Subcutaneous adipose tissue (tissue), 4 donors: ENCODE measurements around the gene LSAMP. TPM values are rescaled to one million over a fixed set of nuclear protein-coding genes. Genes with fewer than 3 reads are reported as not detected.

Experiments
- CTCF ChIP-seq: fragments of 450-650 bp; IDR thresholded peaks from one replicate; pipeline ENCODE4 v1.5.1; 2016; ENCODE audit warnings: low read depth, mild to moderate bottlenecking, control low read depth, antibody characterized with exemption, moderate library complexity
- total RNA-seq, 4 donors: library from RNA; depleted of rRNA; stranded (reverse); fragments of >200 nt; gene quantifications; one replicate each; pipeline ENCODE4 v1.1.0, GENCODE V29; 2016

Gene LSAMP
- total RNA-seq, 4 donors from 2014 or later, result 0.38 to 1.7 (median 0.71) TPM

- no peak for TF ChIP-seq CTCF
Observed at GRCh38 chr3:116470605-116471197, 25.4 kb upstream of the LSAMP start.

- TF ChIP-seq CTCF, result no peak
Observed at GRCh38 chr3:116469546-116469945, 24.3 kb upstream of the LSAMP start.

GRCh38 chr3:116464276-116464798, 19.1 kb upstream of the LSAMP start:
- no peak for TF ChIP-seq CTCF

GRCh38 chr3:116453666-116454346, 8.5 kb upstream of the LSAMP start:
- TF ChIP-seq CTCF, result no peak

- no peak for TF ChIP-seq CTCF
Observed at GRCh38 chr3:116449546-116450350, 4.5 kb upstream of the LSAMP start.

GRCh38 chr3:116445990-116446389, 703 bp upstream of the LSAMP start:
- TF ChIP-seq CTCF, result no peak

GRCh38 chr3:116444819-116445310, 422 bp downstream of the LSAMP start:
- no peak for TF ChIP-seq CTCF
